HCT116 (cell line): Measurements from ENCODE around the gene NXPH1. TPM values are rescaled to one million over a fixed set of nuclear protein-coding genes. Genes with fewer than 3 reads are reported as not detected.

Experiments
- ATAC-seq: fragments of 200-7000 bp; cut with Tn5 transposase; 2 replicates; pipeline ENCODE4 v1.9.1; 2020; ENCODE audit warnings: mild to moderate bottlenecking, moderate library complexity
- BruUV-seq: library from RNA; stranded (reverse); fragments of 400-500 nt; replicated peaks from 2 replicates; lab custom pipeline; 2021; lab: Mats Ljungman, UMichigan
- CTCF ChIA-PET: fragments of 300-600 bp; sonication (Branson Sonifier 250); formaldehyde crosslinking; loops from one replicate; lab custom pipeline; 2021; ENCODE audit warnings: antibody characterized with exemption; lab: Charles Lee
- POLR2A ChIA-PET: fragments of 300-600, 350-600 bp; sonication (Branson Sonifier 250); formaldehyde crosslinking; loops from one replicate; lab custom pipeline; 2021; ENCODE audit warnings: antibody characterized with exemption; lab: Charles Lee
- RAD21 ChIA-PET, 2 experiments: fragments of 300-600 bp; sonication (Branson Sonifier 250); formaldehyde crosslinking; loops; one replicate each; lab custom pipeline; 2023; ENCODE audit warnings: low total read pairs in 2 of 2; ENCODE audit not compliant: uncharacterized antibody in 2 of 2, unreplicated experiment in 2 of 2, low non-redundant PET in 1 of 2; lab: Charles Lee
- DNase-seq: peaks from one replicate; pipeline ENCODE4 v3.0.0-alpha.2; 2010; ENCODE audit warnings: low read depth, low spot score
- H2AFZ ChIP-seq: fragments of 200-600 bp; shearing (Covaris generic), sonication (generic); 2 replicates; pipeline ENCODE4 v1.6.1; 2017; ENCODE audit warnings: low read depth, mixed run types, mixed read lengths, antibody characterized with exemption, low read length; ENCODE audit not compliant: poor library complexity, severe bottlenecking
- H3K27ac ChIP-seq: 2 replicates; pipeline ENCODE4 v1.5.1; 2012; ENCODE audit warnings: low read depth, low read length
- H3K27me3 ChIP-seq: fragments of 200-600 bp; sonication (generic); 2 replicates; pipeline ENCODE4 v1.6.1; 2016; ENCODE audit warnings: mixed run types, low read length, mixed read lengths; ENCODE audit not compliant: insufficient read depth
- H3K36me3 ChIP-seq, 2 experiments: fragments of 200-500 bp in 1 of 2; fragments of 200-600 bp in 1 of 2; sonication (Bioruptor generic) in 1 of 2; sonication (generic) in 1 of 2; 2 replicates each; pipeline versions ENCODE4 v1.5.1 to v1.6.1; 2014 to 2016; ENCODE audit warnings: low read length in 2 of 2, inconsistent platforms in 1 of 2, mixed read lengths in 1 of 2, mixed run types in 1 of 2; ENCODE audit not compliant: insufficient read depth in 2 of 2, control insufficient read depth in 1 of 2
- H3K4me1 ChIP-seq, 2 experiments: fragments of 200-600 bp in 1 of 2; sonication (generic) in 1 of 2; 2 replicates each; pipeline versions ENCODE4 v1.5.1 to v1.6.1; 2012 to 2017; ENCODE audit warnings: low read length in 2 of 2, inconsistent platforms in 1 of 2, mild to moderate bottlenecking in 1 of 2, mixed read lengths in 1 of 2, mixed run types in 1 of 2, moderate library complexity in 1 of 2; ENCODE audit not compliant: insufficient read depth in 2 of 2, control insufficient read depth in 1 of 2
- H3K4me2 ChIP-seq: fragments of 200-600 bp; sonication (generic); 2 replicates; pipeline ENCODE4 v1.6.1; 2017; ENCODE audit warnings: mixed run types, low read length, mixed read lengths
- H3K4me3 ChIP-seq, 2 experiments: fragments of 200-600 bp in 1 of 2; sonication (generic) in 1 of 2; replicated peaks in 1 of 2; 2 replicates each; pipeline ENCODE4 v1.5.1; 2011 to 2016; ENCODE audit warnings: low read length in 2 of 2, control low read depth in 1 of 2, low read depth in 1 of 2, mild to moderate bottlenecking in 1 of 2, mixed read lengths in 1 of 2, mixed run types in 1 of 2
- H3K79me2 ChIP-seq: fragments of 200-600 bp; sonication (generic); 2 replicates; pipeline ENCODE4 v1.6.1; 2017; ENCODE audit warnings: mild to moderate bottlenecking, mixed run types, low read length, moderate library complexity, mixed read lengths; ENCODE audit not compliant: insufficient read depth
- H3K9ac ChIP-seq: fragments of 200-600 bp; sonication (generic); 2 replicates; pipeline ENCODE4 v1.6.1; 2016; ENCODE audit warnings: low read length, mixed read lengths
- H3K9me2 ChIP-seq: fragments of 200-600 bp; sonication (generic), shearing (Covaris generic); 2 replicates; pipeline ENCODE4 v1.6.1; 2017; ENCODE audit warnings: mixed run types, mild to moderate bottlenecking, moderate library complexity; ENCODE audit not compliant: insufficient read depth
- H3K9me3 ChIP-seq, 2 experiments: fragments of 200-500 bp in 1 of 2; fragments of 200-600 bp in 1 of 2; sonication (Bioruptor generic) in 1 of 2; sonication (generic) in 1 of 2; 2 replicates each; pipeline ENCODE4 v1.6.1; 2014 to 2017; ENCODE audit warnings: low read length in 2 of 2, mixed read lengths in 2 of 2, inconsistent platforms in 1 of 2, low read depth in 1 of 2, mild to moderate bottlenecking in 1 of 2, mixed run types in 1 of 2, moderate library complexity in 1 of 2; ENCODE audit not compliant: control insufficient read depth in 1 of 2, insufficient read depth in 1 of 2
- H4K20me1 ChIP-seq: fragments of 200-600 bp; sonication (generic), shearing (Covaris generic); 2 replicates; pipeline ENCODE4 v1.6.1; 2017; ENCODE audit warnings: mixed run types, mild to moderate bottlenecking, moderate library complexity; ENCODE audit not compliant: insufficient read depth
- EGR1 ChIP-seq: IDR thresholded peaks from 2 replicates; pipeline ENCODE4 v1.6.1; 2012; ENCODE audit warnings: low read depth
- ELF1 ChIP-seq: IDR thresholded peaks from 2 replicates; pipeline ENCODE4 v1.6.1; 2012; ENCODE audit warnings: low read depth, borderline replicate concordance
- EZH2 ChIP-seq: fragments of 200-600 bp; sonication (generic); IDR thresholded peaks from 2 replicates; pipeline ENCODE4 v1.6.1; 2017; ENCODE audit warnings: antibody characterized with exemption, mixed run types
- EZH2phosphoT487 ChIP-seq: fragments of 200-600 bp; IDR thresholded peaks from 2 replicates; pipeline ENCODE4 v1.6.1; 2018; ENCODE audit warnings: antibody characterized with exemption, borderline replicate concordance
- FOSL1 ChIP-seq: IDR thresholded peaks from 2 replicates; pipeline ENCODE4 v1.6.1; 2012; ENCODE audit warnings: low read depth
- JUND ChIP-seq: IDR thresholded peaks from 2 replicates; pipeline ENCODE4 v1.6.1; 2012
- POLR2A ChIP-seq: IDR thresholded peaks from 2 replicates; pipeline ENCODE4 v1.7.0; 2011; ENCODE audit warnings: borderline replicate concordance; ENCODE audit not compliant: insufficient read depth, insufficient read length; ENCODE audit errors: extremely low read depth
- POLR2AphosphoS5 ChIP-seq: IDR thresholded peaks from 2 replicates; pipeline ENCODE4 v1.6.1; 2011; ENCODE audit warnings: mild to moderate bottlenecking, low read depth, low read length, moderate library complexity
- RAD21 ChIP-seq: IDR thresholded peaks from 2 replicates; pipeline ENCODE4 v1.6.1; 2012; ENCODE audit warnings: low read depth, mild to moderate bottlenecking
- SIN3A ChIP-seq: IDR thresholded peaks from 2 replicates; pipeline ENCODE4 v1.6.1; 2012; ENCODE audit warnings: low read depth
- SP1 ChIP-seq: IDR thresholded peaks from 2 replicates; pipeline ENCODE4 v1.6.1; 2012; ENCODE audit warnings: low read depth
- SRF ChIP-seq: IDR thresholded peaks from 2 replicates; pipeline ENCODE4 v1.6.1; 2012; ENCODE audit warnings: low read depth
- TCF7L2 ChIP-seq: IDR thresholded peaks from 2 replicates; pipeline ENCODE4 v1.7.0; 2011; ENCODE audit warnings: borderline replicate concordance, inconsistent platforms; ENCODE audit not compliant: insufficient read depth, insufficient read length; ENCODE audit errors: extremely low read depth
- YY1 ChIP-seq: IDR thresholded peaks from 2 replicates; pipeline ENCODE4 v1.6.1; 2011; ENCODE audit warnings: low read length, low read depth, moderate library complexity, mild to moderate bottlenecking; ENCODE audit not compliant: insufficient replicate concordance; ENCODE audit errors: extremely low read depth
- ZFX ChIP-seq: fragments of 450-650 bp; IDR thresholded peaks from 2 replicates; pipeline ENCODE4 v1.6.1; 2017
- intact Hi-C: fragments of 100-400 bp; cut with micrococcal nuclease; formaldehyde crosslinking; loops from 2 replicates; pipeline ENCODE4 v1.10.0; 2022
- total RNA-seq: library from RNA; stranded (reverse); gene quantifications from one replicate; pipeline ENCODE4 v1.2.1, GENCODE V29; 2021; ENCODE audit not compliant: unreplicated experiment
- TF ChIP-seq, protein P1 (sequence below): IDR thresholded peaks from 2 replicates; pipeline ENCODE4 v1.6.1; 2012
- TF ChIP-seq, protein P2 (sequence below), 3 experiments: fragments of 200-600 bp in 1 of 3; sonication (generic) in 1 of 3; IDR thresholded peaks in 2 of 3; conservative IDR thresholded peaks in 1 of 3; 2 replicates each; pipeline ENCODE4 v1.5.1; 2012 to 2017; ENCODE audit warnings: low read depth in 2 of 3, low read length in 2 of 3, antibody characterized with exemption in 1 of 3, borderline replicate concordance in 1 of 3, control low read depth in 1 of 3, mild to moderate bottlenecking in 1 of 3, mixed read lengths in 1 of 3, mixed run types in 1 of 3, moderate library complexity in 1 of 3; ENCODE audit not compliant: insufficient read depth in 1 of 3
- TF ChIP-seq, protein P3 (sequence below): IDR thresholded peaks from 2 replicates; pipeline ENCODE4 v1.6.1; 2012; ENCODE audit warnings: low read depth
- TF ChIP-seq, protein P4 (sequence below): IDR thresholded peaks from 2 replicates; pipeline ENCODE4 v1.6.1; 2011; ENCODE audit warnings: mild to moderate bottlenecking, low read length, moderate library complexity; ENCODE audit not compliant: insufficient replicate concordance; ENCODE audit errors: extremely low read depth
- TF ChIP-seq, protein P5 (sequence below): IDR thresholded peaks from 2 replicates; pipeline ENCODE4 v1.6.1; 2012

NXPH1 gene
- total RNA-seq, 1 experiment from 2014 or later: 0.17 TPM

DNA sequence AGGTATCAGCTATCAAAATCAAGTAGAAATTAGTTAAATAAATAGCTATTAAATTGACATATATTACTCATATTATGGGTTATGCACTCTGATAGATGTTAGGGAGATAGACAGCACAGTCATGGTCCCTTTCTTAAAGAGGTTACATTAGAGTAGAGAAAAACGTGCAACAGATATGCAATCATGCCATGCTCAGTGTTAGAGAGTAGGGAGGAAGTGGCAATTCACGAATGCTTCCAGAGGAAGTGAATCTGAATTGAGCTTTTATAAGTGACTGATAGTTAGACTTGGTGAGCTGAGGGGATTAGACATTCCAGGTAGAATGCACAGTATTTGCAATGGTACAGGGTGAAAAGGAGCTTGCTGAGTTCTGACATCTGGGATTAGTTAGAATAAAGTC lies 349.8 kb downstream of the NXPH1 start:
- TF ChIP-seq SIN3A (no peak), ZFX (no peak), ELF1 (no peak), EGR1 (no peak), POLR2AphosphoS5 (no peak), SRF (no peak), POLR2A (no peak), YY1 (no peak), SP1 (no peak), EZH2phosphoT487 (no peak), EZH2 (no peak), FOSL1 (no peak), JUND (no peak), TCF7L2 (no peak), RAD21 (no peak)
- TF ChIP-seq, protein P1, sequence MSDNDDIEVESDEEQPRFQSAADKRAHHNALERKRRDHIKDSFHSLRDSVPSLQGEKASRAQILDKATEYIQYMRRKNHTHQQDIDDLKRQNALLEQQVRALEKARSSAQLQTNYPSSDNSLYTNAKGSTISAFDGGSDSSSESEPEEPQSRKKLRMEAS: no peak
- TF ChIP-seq, protein P2, sequence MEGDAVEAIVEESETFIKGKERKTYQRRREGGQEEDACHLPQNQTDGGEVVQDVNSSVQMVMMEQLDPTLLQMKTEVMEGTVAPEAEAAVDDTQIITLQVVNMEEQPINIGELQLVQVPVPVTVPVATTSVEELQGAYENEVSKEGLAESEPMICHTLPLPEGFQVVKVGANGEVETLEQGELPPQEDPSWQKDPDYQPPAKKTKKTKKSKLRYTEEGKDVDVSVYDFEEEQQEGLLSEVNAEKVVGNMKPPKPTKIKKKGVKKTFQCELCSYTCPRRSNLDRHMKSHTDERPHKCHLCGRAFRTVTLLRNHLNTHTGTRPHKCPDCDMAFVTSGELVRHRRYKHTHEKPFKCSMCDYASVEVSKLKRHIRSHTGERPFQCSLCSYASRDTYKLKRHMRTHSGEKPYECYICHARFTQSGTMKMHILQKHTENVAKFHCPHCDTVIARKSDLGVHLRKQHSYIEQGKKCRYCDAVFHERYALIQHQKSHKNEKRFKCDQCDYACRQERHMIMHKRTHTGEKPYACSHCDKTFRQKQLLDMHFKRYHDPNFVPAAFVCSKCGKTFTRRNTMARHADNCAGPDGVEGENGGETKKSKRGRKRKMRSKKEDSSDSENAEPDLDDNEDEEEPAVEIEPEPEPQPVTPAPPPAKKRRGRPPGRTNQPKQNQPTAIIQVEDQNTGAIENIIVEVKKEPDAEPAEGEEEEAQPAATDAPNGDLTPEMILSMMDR (IDR thresholded peaks at IDR 0.05 in 2 of 3, conservative IDR thresholded peaks at IDR 0.05 in 1 of 3; ENCODE audit: borderline replicate concordance in 1 of 3, insufficient read depth in 1 of 3, low read depth in 2 of 3, low read length in 2 of 3): no peak
- TF ChIP-seq, protein P3, sequence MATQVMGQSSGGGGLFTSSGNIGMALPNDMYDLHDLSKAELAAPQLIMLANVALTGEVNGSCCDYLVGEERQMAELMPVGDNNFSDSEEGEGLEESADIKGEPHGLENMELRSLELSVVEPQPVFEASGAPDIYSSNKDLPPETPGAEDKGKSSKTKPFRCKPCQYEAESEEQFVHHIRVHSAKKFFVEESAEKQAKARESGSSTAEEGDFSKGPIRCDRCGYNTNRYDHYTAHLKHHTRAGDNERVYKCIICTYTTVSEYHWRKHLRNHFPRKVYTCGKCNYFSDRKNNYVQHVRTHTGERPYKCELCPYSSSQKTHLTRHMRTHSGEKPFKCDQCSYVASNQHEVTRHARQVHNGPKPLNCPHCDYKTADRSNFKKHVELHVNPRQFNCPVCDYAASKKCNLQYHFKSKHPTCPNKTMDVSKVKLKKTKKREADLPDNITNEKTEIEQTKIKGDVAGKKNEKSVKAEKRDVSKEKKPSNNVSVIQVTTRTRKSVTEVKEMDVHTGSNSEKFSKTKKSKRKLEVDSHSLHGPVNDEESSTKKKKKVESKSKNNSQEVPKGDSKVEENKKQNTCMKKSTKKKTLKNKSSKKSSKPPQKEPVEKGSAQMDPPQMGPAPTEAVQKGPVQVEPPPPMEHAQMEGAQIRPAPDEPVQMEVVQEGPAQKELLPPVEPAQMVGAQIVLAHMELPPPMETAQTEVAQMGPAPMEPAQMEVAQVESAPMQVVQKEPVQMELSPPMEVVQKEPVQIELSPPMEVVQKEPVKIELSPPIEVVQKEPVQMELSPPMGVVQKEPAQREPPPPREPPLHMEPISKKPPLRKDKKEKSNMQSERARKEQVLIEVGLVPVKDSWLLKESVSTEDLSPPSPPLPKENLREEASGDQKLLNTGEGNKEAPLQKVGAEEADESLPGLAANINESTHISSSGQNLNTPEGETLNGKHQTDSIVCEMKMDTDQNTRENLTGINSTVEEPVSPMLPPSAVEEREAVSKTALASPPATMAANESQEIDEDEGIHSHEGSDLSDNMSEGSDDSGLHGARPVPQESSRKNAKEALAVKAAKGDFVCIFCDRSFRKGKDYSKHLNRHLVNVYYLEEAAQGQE: no peak
- TF ChIP-seq, protein P4, sequence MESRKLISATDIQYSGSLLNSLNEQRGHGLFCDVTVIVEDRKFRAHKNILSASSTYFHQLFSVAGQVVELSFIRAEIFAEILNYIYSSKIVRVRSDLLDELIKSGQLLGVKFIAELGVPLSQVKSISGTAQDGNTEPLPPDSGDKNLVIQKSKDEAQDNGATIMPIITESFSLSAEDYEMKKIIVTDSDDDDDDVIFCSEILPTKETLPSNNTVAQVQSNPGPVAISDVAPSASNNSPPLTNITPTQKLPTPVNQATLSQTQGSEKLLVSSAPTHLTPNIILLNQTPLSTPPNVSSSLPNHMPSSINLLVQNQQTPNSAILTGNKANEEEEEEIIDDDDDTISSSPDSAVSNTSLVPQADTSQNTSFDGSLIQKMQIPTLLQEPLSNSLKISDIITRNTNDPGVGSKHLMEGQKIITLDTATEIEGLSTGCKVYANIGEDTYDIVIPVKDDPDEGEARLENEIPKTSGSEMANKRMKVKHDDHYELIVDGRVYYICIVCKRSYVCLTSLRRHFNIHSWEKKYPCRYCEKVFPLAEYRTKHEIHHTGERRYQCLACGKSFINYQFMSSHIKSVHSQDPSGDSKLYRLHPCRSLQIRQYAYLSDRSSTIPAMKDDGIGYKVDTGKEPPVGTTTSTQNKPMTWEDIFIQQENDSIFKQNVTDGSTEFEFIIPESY: no peak
- TF ChIP-seq, protein P5, sequence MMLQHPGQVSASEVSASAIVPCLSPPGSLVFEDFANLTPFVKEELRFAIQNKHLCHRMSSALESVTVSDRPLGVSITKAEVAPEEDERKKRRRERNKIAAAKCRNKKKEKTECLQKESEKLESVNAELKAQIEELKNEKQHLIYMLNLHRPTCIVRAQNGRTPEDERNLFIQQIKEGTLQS: no peak
- Histone ChIP-seq H3K9me2 (no peaks in the 10 kb centered on the region), H4K20me1 (no peaks in the 10 kb centered on the region), H3K27ac (no peak overlapping the region), H3K4me2 (no peak overlapping the region), H3K27me3 (no peaks in the 10 kb centered on the region), H3K36me3 (no peaks in the 10 kb centered on the region), H3K9me3 (0 out of 4 replicates have a peak, but pooled peaks cover 0 to 4% of the 10 kb centered on the region in 2 experiments), H3K4me3 (no peak overlapping the region), H3K79me2 (no peaks in the 10 kb centered on the region), H3K4me1 (no peaks in the 10 kb centered on the region), H3K9ac (no peak overlapping the region), H2AFZ (no peak overlapping the region)
- intact Hi-C loops: no loop called here
- CTCF ChIA-PET: no interaction called here
- POLR2A ChIA-PET: no interaction called here
- DNase-seq: no peak
- BruUV-seq: no TSS peak
- no peak for ATAC-seq
- RAD21 ChIA-PET: no interaction called here
